H1 (cell line): ENCODE results near the gene CLDN3. TPM values are rescaled to one million over a fixed set of nuclear protein-coding genes. Genes with fewer than 3 reads are reported as not detected.

Source experiments
- CTCF ChIA-PET: fragments of 300-600 bp; sonication (Branson Sonifier 250); formaldehyde crosslinking; loops from one replicate; lab custom pipeline; 2021; ENCODE audit not compliant: partially characterized antibody; lab: Charles Lee
- POLR2A ChIA-PET: fragments of 300-600 bp; sonication (Branson Sonifier 250); formaldehyde crosslinking; loops from one replicate; lab custom pipeline; 2021; ENCODE audit warnings: inconsistent platforms; ENCODE audit not compliant: partially characterized antibody; lab: Charles Lee
- DNase-seq, 2 experiments: peaks; one replicate each; pipeline versions ENCODE4 v3.0.0 to v3.0.0-alpha.2; 2010 to 2022; ENCODE audit warnings: low spot score in 2 of 2, low read depth in 1 of 2, mixed read lengths in 1 of 2
- FAIRE-seq: peaks from 2 replicates; lab custom pipeline; 2011; peaks lifted over from hg19 to GRCh38; lab: Jason Lieb, UNC
- H2AFZ ChIP-seq: 2 replicates; pipeline ENCODE4 v1.8.1; 2012; ENCODE audit warnings: low read length, inconsistent platforms
- H2AK5ac ChIP-seq: 2 replicates; pipeline ENCODE4 v1.6.1; 2013; ENCODE audit warnings: low read depth, low read length
- H2BK120ac ChIP-seq: replicated peaks from 2 replicates; pipeline ENCODE3; 2013; ENCODE audit warnings: low read depth, low read length, inconsistent platforms
- H2BK12ac ChIP-seq: 2 replicates; pipeline ENCODE4 v1.6.1; 2013; ENCODE audit warnings: low read depth, low read length
- H2BK15ac ChIP-seq: 2 replicates; pipeline ENCODE4 v1.6.1; 2013; ENCODE audit warnings: low read length
- H2BK20ac ChIP-seq: 2 replicates; pipeline ENCODE4 v1.6.1; 2013; ENCODE audit warnings: low read length
- H2BK5ac ChIP-seq: 2 replicates; pipeline ENCODE4 v1.6.1; 2013; ENCODE audit warnings: low read depth, low read length
- H3K14ac ChIP-seq: 2 replicates; pipeline ENCODE4 v1.6.1; 2013; ENCODE audit warnings: inconsistent platforms; ENCODE audit not compliant: insufficient read length
- H3K18ac ChIP-seq: 2 replicates; pipeline ENCODE4 v1.6.1; 2013; ENCODE audit warnings: low read length; ENCODE audit errors: extremely low read depth
- H3K23ac ChIP-seq: 2 replicates; pipeline ENCODE4 v1.6.1; 2013; ENCODE audit warnings: inconsistent platforms; ENCODE audit not compliant: insufficient read length
- H3K23me2 ChIP-seq: 2 replicates; pipeline ENCODE4 v1.6.1; 2013; ENCODE audit warnings: low read depth, low read length
- H3K27ac ChIP-seq: 2 replicates; pipeline ENCODE4 v1.6.1; 2011; ENCODE audit warnings: low read depth, low read length, inconsistent platforms
- H3K27me3 ChIP-seq, 4 experiments: replicated peaks in 1 of 4; 1 replicate in 1 of 4; 2 replicates in 3 of 4; pipeline versions ENCODE4 v1.6.1 to v1.8.1; 2011 to 2013; ENCODE audit warnings: low read length in 3 of 4, mild to moderate bottlenecking in 3 of 4, inconsistent platforms in 2 of 4, mixed read lengths in 2 of 4, moderate library complexity in 1 of 4; ENCODE audit not compliant: control insufficient read depth in 3 of 4, insufficient read depth in 3 of 4; ENCODE audit errors: extremely low read depth in 1 of 4
- H3K36me3 ChIP-seq, 4 experiments: 2 replicates each; pipeline versions ENCODE4 v1.6.1 to v1.8.1; 2011 to 2013; ENCODE audit warnings: mild to moderate bottlenecking in 4 of 4, low read length in 3 of 4, moderate library complexity in 2 of 4, control low read depth in 1 of 4, inconsistent platforms in 1 of 4; ENCODE audit not compliant: insufficient read depth in 4 of 4, control insufficient read depth in 2 of 4
- H3K4ac ChIP-seq: replicated peaks from 2 replicates; pipeline ENCODE3; 2013; ENCODE audit warnings: low read length, low read depth, mixed read lengths, inconsistent platforms; ENCODE audit not compliant: insufficient read length
- H3K4me1 ChIP-seq, 4 experiments: replicated peaks in 1 of 4; 1 replicate in 1 of 4; 2 replicates in 3 of 4; pipeline versions ENCODE4 v1.6.1 to v1.8.1; 2011 to 2013; ENCODE audit warnings: low read length in 3 of 4, inconsistent platforms in 2 of 4, mixed read lengths in 1 of 4; ENCODE audit not compliant: insufficient read depth in 4 of 4, control insufficient read depth in 3 of 4
- H3K4me2 ChIP-seq, 2 experiments: 2 replicates each; pipeline versions ENCODE4 v1.6.1 to v1.8.1; 2011 to 2013; ENCODE audit warnings: low read depth in 2 of 2, low read length in 2 of 2, control low read depth in 1 of 2, inconsistent platforms in 1 of 2, mild to moderate bottlenecking in 1 of 2; ENCODE audit not compliant: insufficient read depth in 1 of 2
- H3K4me3 ChIP-seq, 4 experiments: fragments of 200-600, 300-600 bp in 1 of 4; sonication (generic), shearing (Covaris generic), sonication (Bioruptor Twin) in 1 of 4; 2 replicates each; pipeline versions ENCODE4 v1.5.1 to v1.8.1; 2011 to 2016; ENCODE audit warnings: low read length in 4 of 4, low read depth in 3 of 4, control low read depth in 2 of 4, inconsistent platforms in 2 of 4, mild to moderate bottlenecking in 2 of 4, mixed read lengths in 1 of 4, moderate library complexity in 1 of 4; ENCODE audit not compliant: insufficient read depth in 2 of 4; ENCODE audit errors: extremely low read depth in 1 of 4
- H3K56ac ChIP-seq: replicated peaks from 2 replicates; pipeline ENCODE3; 2013; ENCODE audit warnings: low read depth, mild to moderate bottlenecking, mixed read lengths, low read length, inconsistent platforms; ENCODE audit not compliant: insufficient read length
- H3K79me1 ChIP-seq: 2 replicates; pipeline ENCODE4 v1.6.1; 2013; ENCODE audit warnings: low read depth, low read length, control low read depth
- H3K79me2 ChIP-seq, 2 experiments: 2 replicates each; pipeline versions ENCODE4 v1.6.1 to v1.8.1; 2012 to 2013; ENCODE audit warnings: low read length in 2 of 2, mild to moderate bottlenecking in 2 of 2, inconsistent platforms in 1 of 2; ENCODE audit not compliant: insufficient read depth in 2 of 2, control insufficient read depth in 1 of 2
- H3K9ac ChIP-seq, 4 experiments: replicated peaks in 1 of 4; 1 replicate in 1 of 4; 2 replicates in 3 of 4; pipeline versions ENCODE4 v1.6.1 to v1.8.1; 2011 to 2013; ENCODE audit warnings: low read depth in 3 of 4, low read length in 3 of 4, control low read depth in 2 of 4, mild to moderate bottlenecking in 2 of 4, moderate library complexity in 2 of 4, inconsistent platforms in 1 of 4; ENCODE audit errors: extremely low read depth in 1 of 4
- H3K9me3 ChIP-seq, 2 experiments: 2 replicates each; pipeline versions ENCODE4 v1.6.1 to v1.8.1; 2012 to 2013; ENCODE audit warnings: mild to moderate bottlenecking in 2 of 2, moderate library complexity in 2 of 2, control low read depth in 1 of 2, inconsistent platforms in 1 of 2, low read depth in 1 of 2, low read length in 1 of 2, mixed read lengths in 1 of 2; ENCODE audit not compliant: insufficient read depth in 2 of 2
- H4K20me1 ChIP-seq, 2 experiments: replicated peaks in 1 of 2; 2 replicates each; pipeline versions ENCODE3 to v1.8.1; 2011 to 2013; ENCODE audit warnings: inconsistent platforms in 2 of 2, low read length in 2 of 2, mild to moderate bottlenecking in 1 of 2; ENCODE audit not compliant: insufficient read depth in 2 of 2, control insufficient read depth in 1 of 2
- H4K5ac ChIP-seq: 2 replicates; pipeline ENCODE4 v1.6.1; 2013; ENCODE audit warnings: low read length, low read depth, mixed read lengths, inconsistent platforms; ENCODE audit not compliant: insufficient read length
- H4K8ac ChIP-seq: 2 replicates; pipeline ENCODE4 v1.8.0; 2013; ENCODE audit warnings: mild to moderate bottlenecking, moderate library complexity, low read length, inconsistent platforms; ENCODE audit not compliant: insufficient read depth; ENCODE audit errors: extremely low read depth
- H4K91ac ChIP-seq: replicated peaks from 2 replicates; pipeline ENCODE3; 2013; ENCODE audit warnings: low read length, mixed read lengths, inconsistent platforms; ENCODE audit not compliant: insufficient read length
- FOSL1 ChIP-seq: IDR thresholded peaks from 2 replicates; pipeline ENCODE4 v1.6.1; 2011; ENCODE audit warnings: mild to moderate bottlenecking, low read depth, low read length, moderate library complexity; ENCODE audit not compliant: insufficient read depth
- NRF1 ChIP-seq: IDR thresholded peaks from 2 replicates; pipeline ENCODE4 v1.6.1; 2011; ENCODE audit warnings: mild to moderate bottlenecking, low read depth, low read length, improper control_type of control experiment
- SIX5 ChIP-seq: IDR thresholded peaks from 2 replicates; pipeline ENCODE4 v1.6.1; 2011; ENCODE audit warnings: mild to moderate bottlenecking, low read depth, low read length
- WGBS, 2 experiments: shearing (Covaris generic) in 1 of 2; methylation state at CpG; one replicate each; pipeline versions ENCODE4 v1.1.6 to v1.1.7; 2013 to 2015; ENCODE audit warnings: low lambda C conversion rate in 2 of 2, mixed read lengths in 2 of 2, inconsistent platforms in 1 of 2, low coverage in 1 of 2, missing lambda C conversion rate in 1 of 2; ENCODE audit not compliant: insufficient replicate concordance in 2 of 2, insufficient coverage in 1 of 2, insufficient read length in 1 of 2; ENCODE audit errors: extremely low coverage in 1 of 2, missing lambda C conversion rate in 1 of 2; 5-methylcytosine and 5-hydroxymethylcytosine counted together
- polyA plus RNA-seq, 7 experiments: library from polyadenylated mRNA; depleted of rRNA in 3 of 7; stranded (reverse) in 5 of 7; unstranded in 2 of 7; fragments of >200 nt in 5 of 7; fragments of 200-250 nt in 2 of 7; gene quantifications; 1 replicate in 5 of 7; 2 replicates in 1 of 7; 4 replicates in 1 of 7; pipeline versions ENCODE4 v1.2.1 to v1.2.3, GENCODE V29; 2011 to 2013; ENCODE audit warnings: missing spikeins in 2 of 7, mixed read lengths in 2 of 7
- total RNA-seq: library from RNA; stranded (reverse); fragmentation: NEBNext Ultra II Directional; extraction: Animal tissue kit (Norgen Biotek cat#: 25700); gene quantifications from 2 replicates; pipeline ENCODE4 v1.2.1, GENCODE V29; 2021

CLDN3 gene
- total and polyA plus RNA-seq, 2 of the 8 experiments (the other 6 are each of a cell fraction or from before 2014, with no cell fraction given) = 19.1 to 65.2 TPM

GRCh38 chr7:73812996-73813395, 42.9 kb upstream of the CLDN3 start:
- H3K36me3 ChIP-seq = no peaks in the 10 kb centered on the region
- no peak overlapping the region for H2BK120ac ChIP-seq
- H2BK12ac ChIP-seq = no peak overlapping the region
- no peak for DNase-seq
- no peak overlapping the region for H3K23ac ChIP-seq
- no peak for FAIRE-seq
- H2AFZ ChIP-seq = no peak overlapping the region
- no peaks in the 10 kb centered on the region for H3K79me2 ChIP-seq
- H3K79me1 ChIP-seq = no peaks in the 10 kb centered on the region
- no peak overlapping the region for H4K5ac ChIP-seq
- H3K9me3 ChIP-seq = no peaks in the 10 kb centered on the region
- no peak overlapping the region for H4K8ac ChIP-seq
- TF ChIP-seq NRF1 (no peak), FOSL1 (no peak), SIX5 (no peak)
- 0 out of 2 replicates have a peak, but pooled peaks cover 3% of the 10 kb centered on the region for H3K23me2 ChIP-seq
- no peaks in the 10 kb centered on the region for H3K27me3 ChIP-seq
- WGBS, 2 experiments = 81% methylated on average over 3 of the region's 3 CpGs; no CpG with 5 or more reads in 1 of the 2 experiments
- H4K20me1 ChIP-seq = no peaks in the 10 kb centered on the region
- no peak overlapping the region for H3K27ac ChIP-seq
- peaks cover 0 to 9% (median 5%) of the 10 kb centered on the region in 4 experiments; a peak in 6 of 7 replicates for H3K4me1 ChIP-seq
- no peak overlapping the region for H3K14ac ChIP-seq
- H2BK5ac ChIP-seq = no peak overlapping the region
- H4K91ac ChIP-seq = no peak overlapping the region
- no peak overlapping the region for H3K18ac ChIP-seq
- no peak overlapping the region for H2BK20ac ChIP-seq
- H3K4me3 ChIP-seq = no peak overlapping the region
- no peak overlapping the region for H3K4ac ChIP-seq
- no peak overlapping the region for H3K9ac ChIP-seq
- H3K4me2 ChIP-seq = no peak overlapping the region
- no peak overlapping the region for H2AK5ac ChIP-seq
- POLR2A ChIA-PET = interaction anchor here (10.0 kb wide), 1 partner anchor 19 kb away, joined by 72 read pairs; the partner anchor contains the start of gene CLDN4
- CTCF ChIA-PET = interaction anchor here (3.4 to 5.2 kb wide), 5 partner anchors 13 to 42 kb away, joined by 23 to 72 read pairs (median 52); partner anchors contain the start of genes CLDN4 and METTL27
- no peak overlapping the region for H2BK15ac ChIP-seq
- no peak overlapping the region for H3K56ac ChIP-seq
